ENCODE results near the gene P4HB.

GRCh38 chr17:81810476-81810875, 49.9 kb downstream of the P4HB start:
- TF ChIP-seq CTCF (conservative IDR thresholded peaks at IDR 0.05 in 1 of 2, IDR thresholded peaks at IDR 0.05 in 1 of 2; ENCODE audit: low read depth in 1 of 2, low read length in 2 of 2) (no peak), EZH2 (IDR thresholded peaks at IDR 0.05; ENCODE audit: low read length, missing control alignments) (no peak)
